K562 (cell line): ENCODE data around the gene GPD2. TPM values are rescaled to one million over a fixed set of nuclear protein-coding genes. Genes with fewer than 3 reads are reported as not detected.

Experiments
- ATAC-seq: fragments of 200-7000 bp; cut with Tn5 transposase; 3 replicates; pipeline ENCODE4 v1.9.1; 2020; ENCODE audit warnings: moderate library complexity
- BruUV-seq: library from RNA; stranded (reverse); fragments of 400-500 nt; replicated peaks from 2 replicates; lab custom pipeline; 2021; lab: Mats Ljungman, UMichigan
- CTCF ChIA-PET: fragments of 300-600 bp; formaldehyde crosslinking; extraction: SDS; loops from one replicate; lab custom pipeline; 2021; ENCODE audit warnings: low intra/inter-chr PET ratio; lab: Yijun Ruan, JAX
- POLR2A ChIA-PET: fragments of 300-600, 350-650 bp; sonication (Branson Sonifier 250); formaldehyde crosslinking; extraction: SDS; loops from one replicate; lab custom pipeline; 2021; ENCODE audit warnings: antibody characterized with exemption, inconsistent platforms; lab: Yijun Ruan, JAX
- DNase-seq, 4 experiments: peaks; one replicate each; pipeline versions ENCODE4 v3.0.0 to v3.0.0-alpha.2; 2011 to 2018; ENCODE audit warnings: low spot score in 3 of 4, mixed read lengths in 3 of 4; ENCODE audit errors: extremely low read depth in 1 of 4
- FAIRE-seq: peaks from 2 replicates; lab custom pipeline; 2011; peaks lifted over from hg19 to GRCh38; lab: Jason Lieb, UNC
- H2AFZ ChIP-seq: 2 replicates; pipeline ENCODE4 v1.6.0; 2011; ENCODE audit warnings: low read depth, low read length, control low read depth, inconsistent platforms
- H3K27ac ChIP-seq: fragments of 200-600 bp; 3 replicates; pipeline ENCODE4 v1.8.0; 2011; ENCODE audit warnings: low read depth, mild to moderate bottlenecking, control low read depth, inconsistent platforms, low read length, moderate library complexity, mixed read lengths; ENCODE audit errors: extremely low read depth
- H3K27me3 ChIP-seq, 2 experiments: fragments of 300-600 bp in 1 of 2; 2 replicates in 1 of 2; 3 replicates in 1 of 2; pipeline versions ENCODE4 v1.6.0 to v1.8.0; 2011; ENCODE audit warnings: inconsistent platforms in 2 of 2, low read length in 2 of 2, mild to moderate bottlenecking in 1 of 2, mixed read lengths in 1 of 2, moderate library complexity in 1 of 2; ENCODE audit not compliant: control insufficient read depth in 2 of 2, insufficient read depth in 2 of 2
- H3K36me3 ChIP-seq: fragments of 300-600 bp; 3 replicates; pipeline ENCODE4 v1.8.0; 2011; ENCODE audit warnings: mild to moderate bottlenecking, low read length, inconsistent platforms; ENCODE audit not compliant: control insufficient read depth, insufficient read depth
- H3K4me1 ChIP-seq, 2 experiments: fragments of 200-600 bp in 1 of 2; replicated peaks in 1 of 2; 2 replicates in 1 of 2; 3 replicates in 1 of 2; pipeline versions ENCODE4 v1.5.1 to v1.8.0; 2011; ENCODE audit warnings: inconsistent platforms in 2 of 2, low read length in 2 of 2, mild to moderate bottlenecking in 1 of 2, mixed read lengths in 1 of 2, moderate library complexity in 1 of 2; ENCODE audit not compliant: control insufficient read depth in 2 of 2, insufficient read depth in 2 of 2
- H3K4me2 ChIP-seq: 2 replicates; pipeline ENCODE4 v1.6.1; 2011; ENCODE audit warnings: low read length, control low read depth, inconsistent platforms, mixed read lengths; ENCODE audit not compliant: insufficient read depth
- H3K4me3 ChIP-seq: fragments of 200-600 bp; sonication (generic), shearing (Covaris generic); 2 replicates; pipeline ENCODE4 v1.5.1; 2016; ENCODE audit warnings: control low read depth, inconsistent platforms
- H3K79me2 ChIP-seq: fragments of 200-600 bp; 3 replicates; pipeline ENCODE4 v1.8.0; 2011; ENCODE audit warnings: low read length, inconsistent platforms; ENCODE audit not compliant: control insufficient read depth, insufficient read depth
- H3K9ac ChIP-seq, 2 experiments: 2 replicates each; pipeline versions ENCODE4 v1.6.0 to v1.6.1; 2011; ENCODE audit warnings: low read depth in 2 of 2, low read length in 2 of 2, control low read depth in 1 of 2, inconsistent platforms in 1 of 2, mild to moderate bottlenecking in 1 of 2, mixed read lengths in 1 of 2; ENCODE audit not compliant: insufficient read depth in 1 of 2
- H3K9me1 ChIP-seq: one replicate; pipeline ENCODE4 v1.6.0; 2011; ENCODE audit warnings: inconsistent platforms, mild to moderate bottlenecking, low read length, moderate library complexity; ENCODE audit not compliant: control insufficient read depth, insufficient read depth
- H3K9me3 ChIP-seq: replicated peaks from 2 replicates; pipeline ENCODE4 v1.5.1; 2011; ENCODE audit warnings: low read depth, low read length, inconsistent platforms; ENCODE audit not compliant: control insufficient read depth, insufficient read depth
- H4K20me1 ChIP-seq: replicated peaks from 2 replicates; pipeline ENCODE4 v1.6.1; 2011; ENCODE audit warnings: low read length, inconsistent platforms, mixed read lengths; ENCODE audit not compliant: control insufficient read depth, insufficient read depth
- E2F8 ChIP-seq: fragments of 450-650 bp; IDR thresholded peaks from 2 replicates; pipeline ENCODE4 v1.7.1; 2018; ENCODE audit warnings: mild to moderate bottlenecking, low read depth; ENCODE audit not compliant: partially characterized antibody
- KDM2B ChIP-seq: fragments of 250-450 bp; sonication (Bioruptor Pico); IDR thresholded peaks from 2 replicates; pipeline ENCODE4 v1.8.0; 2021; ENCODE audit warnings: mild to moderate bottlenecking, moderate library complexity
- LCOR ChIP-seq: sonication (generic); formaldehyde crosslinking; IDR thresholded peaks from 2 replicates; pipeline ENCODE4 v1.8.0; 2022; ENCODE audit warnings: mild to moderate bottlenecking, missing genetic modification reagents
- LEF1 ChIP-seq: fragments of 450-650 bp; IDR thresholded peaks from 2 replicates; pipeline ENCODE4 v1.6.1; 2016; ENCODE audit warnings: mild to moderate bottlenecking
- NCOR1 ChIP-seq: fragments of 450-650 bp; IDR thresholded peaks from 2 replicates; pipeline ENCODE4 v1.6.1; 2016; ENCODE audit warnings: mild to moderate bottlenecking, moderate library complexity
- NFYB ChIP-seq: IDR thresholded peaks from 2 replicates; pipeline ENCODE4 v1.6.1; 2011; ENCODE audit warnings: mild to moderate bottlenecking, moderate library complexity; ENCODE audit not compliant: insufficient read length; ENCODE audit errors: extremely low read depth
- NR0B1 ChIP-seq: fragments of 450-650 bp; IDR thresholded peaks from one replicate; pipeline ENCODE4 v1.6.1; 2018; ENCODE audit warnings: mild to moderate bottlenecking, moderate library complexity; ENCODE audit not compliant: partially characterized antibody
- NR1H2 ChIP-seq: sonication (generic); formaldehyde crosslinking; IDR thresholded peaks from 2 replicates; pipeline ENCODE4 v1.4.0; 2020; ENCODE audit warnings: mild to moderate bottlenecking, missing genetic modification reagents
- PTRF ChIP-seq: fragments of 450-650 bp; IDR thresholded peaks from 2 replicates; pipeline ENCODE4 v1.6.1; 2016; ENCODE audit warnings: mild to moderate bottlenecking, missing genetic modification characterization, missing compliant biosample characterization
- SAP30 ChIP-seq: fragments of 200-600 bp; sonication (generic); IDR thresholded peaks from 2 replicates; pipeline ENCODE4 v1.6.1; 2012; ENCODE audit warnings: borderline replicate concordance, low read depth, mild to moderate bottlenecking, moderate library complexity, low read length, control low read depth, inconsistent platforms; ENCODE audit not compliant: insufficient read depth, poor library complexity, severe bottlenecking
- U2AF1 ChIP-seq: fragments of 200-400 bp; formaldehyde crosslinking; optimal IDR thresholded peaks from 2 replicates; pipeline ENCODE3; 2017; ENCODE audit warnings: mild to moderate bottlenecking, low read depth, low read length, moderate library complexity
- ZBTB49 ChIP-seq: sonication (generic); formaldehyde crosslinking; IDR thresholded peaks from 2 replicates; pipeline ENCODE4 v1.8.0; 2022; ENCODE audit warnings: missing genetic modification reagents, mild to moderate bottlenecking, borderline replicate concordance
- ZBTB7A ChIP-seq: IDR thresholded peaks from 2 replicates; pipeline ENCODE4 v1.6.1; 2011; ENCODE audit warnings: low read depth, mild to moderate bottlenecking, low read length, moderate library complexity, borderline replicate concordance; ENCODE audit not compliant: control insufficient read depth
- ZNF197 ChIP-seq: fragments of 200-800 bp; sonication (Bioruptor generic); IDR thresholded peaks from 2 replicates; pipeline ENCODE4 v1.6.1; 2016; ENCODE audit warnings: low read depth, missing genetic modification characterization, missing compliant biosample characterization
- ZNF561 ChIP-seq: fragments of 450-650 bp; formaldehyde crosslinking; conservative IDR thresholded peaks from 2 replicates; pipeline ENCODE4 v1.4.0; 2020; ENCODE audit warnings: mild to moderate bottlenecking, moderate library complexity
- WGBS: fragments of 100-300 bp; shearing (Covaris generic); methylation state at CpG from one replicate; pipeline ENCODE4 v1.1.6; 2016; ENCODE audit warnings: low coverage, mixed read lengths; ENCODE audit not compliant: insufficient coverage; ENCODE audit errors: missing lambda C conversion rate; 5-methylcytosine and 5-hydroxymethylcytosine counted together
- in situ Hi-C: fragments of 300-500 bp; cut with MboI; formaldehyde crosslinking; loops from 4 replicates; pipeline ENCODE4 v1.15.0; 2018; ENCODE audit warnings: inconsistent platforms, mixed read lengths
- intact Hi-C: fragments of 100-400 bp; cut with micrococcal nuclease; formaldehyde crosslinking; loops from 2 replicates; pipeline ENCODE4 v1.14.2; 2022
- polyA plus RNA-seq, 8 experiments: library from polyadenylated mRNA; depleted of rRNA in 4 of 8; stranded (reverse) in 5 of 8; unstranded in 3 of 8; fragments of >200 nt; fragmentation: Nextera tagmentation in 2 of 8; fragmentation: Illumina TruSeq in 1 of 8; extraction: Ambion mirVana in 2 of 8; extraction: Trizol in 1 of 8; gene quantifications; 2 replicates each; pipeline versions ENCODE4 v1.2.1 to v1.2.3, GENCODE V29; 2011 to 2014; ENCODE audit warnings: inconsistent platforms in 1 of 8, missing spikeins in 1 of 8
- total RNA-seq, 7 experiments: library from RNA; depleted of rRNA in 6 of 7; stranded (reverse); fragments of >200 nt in 6 of 7; fragmentation: Illumina TruSeq in 2 of 7; extraction: Trizol in 2 of 7; gene quantifications; 2 replicates each; pipeline versions ENCODE4 v1.2.1 to v1.2.3, GENCODE V29; 2011 to 2021; ENCODE audit warnings: low replicate concordance in 1 of 7

GPD2 gene
- total and polyA plus RNA-seq, 9 of the 15 experiments (the other 6 are each of a cell fraction or from before 2014, with no cell fraction given), result 5.2 to 39.2 (median 19.0) TPM

GRCh38 chr2:156573710-156574109 lies 137.5 kb downstream of the GPD2 start:
- H3K27me3 ChIP-seq, result no peaks in the 10 kb centered on the region
- no peaks in the 10 kb centered on the region for H4K20me1 ChIP-seq
- in situ Hi-C loops (no loop called here), intact Hi-C loops (no loop called here)
- FAIRE-seq (no peak), DNase-seq (no peak), ATAC-seq (no peak)
- 26% methylated on average over 2 of the region's 2 CpGs for WGBS
- no peak overlapping the region for H3K4me3 ChIP-seq
- no TSS peak for BruUV-seq
- ChIA-PET CTCF (interaction anchor here (0.6 kb wide), 1 partner anchor 801 kb away, joined by 3 read pairs; no protein-coding TSS in a partner anchor), POLR2A (interaction anchor here (0.8 to 1.9 kb wide), 4 partner anchors 9 to 240 kb away, joined by 3 to 6 read pairs (median 4); no protein-coding TSS in a partner anchor)
- H2AFZ ChIP-seq, result no peak overlapping the region
- H3K36me3 ChIP-seq, result 0 out of 3 replicates have a peak, but pooled peaks cover 5% of the 10 kb centered on the region
- H3K4me1 ChIP-seq, result no peaks in the 10 kb centered on the region
- H3K9me3 ChIP-seq, result no peaks in the 10 kb centered on the region
- no peaks in the 10 kb centered on the region for H3K79me2 ChIP-seq
- H3K4me2 ChIP-seq, result no peak overlapping the region
- TF ChIP-seq ZBTB49 (CRISPR knock-in tag) (no peak), ZBTB7A (no peak), NFYB (no peak), ZNF197 (no peak), U2AF1 (no peak), KDM2B (CRISPR knock-in tag) (no peak), E2F8 (no peak), ZNF561 (CRISPR knock-in tag) (no peak), NR1H2 (CRISPR knock-in tag) (no peak), LCOR (no peak), PTRF (tag) (no peak), LEF1 (no peak), SAP30 (no peak), NCOR1 (no peak), NR0B1 (no peak)
- H3K9me1 ChIP-seq, result no peaks in the 10 kb centered on the region
- no peak overlapping the region for H3K9ac ChIP-seq
- H3K27ac ChIP-seq, result no peak overlapping the region
